HEK293 (cell line): Measurements from ENCODE around the gene MYOT.

ENCODE experiments used
- KLF16 ChIP-seq: fragments of 450-650 bp; formaldehyde crosslinking; IDR thresholded peaks from 2 replicates; pipeline ENCODE4 v1.5.1; 2017; ENCODE audit warnings: missing biosample characterization, missing genetic modification characterization
- PRDM1 ChIP-seq: fragments of 450-650 bp; formaldehyde crosslinking; IDR thresholded peaks from 2 replicates; pipeline ENCODE4; 2016; ENCODE audit warnings: missing biosample characterization, missing genetic modification characterization
- PRDM10 ChIP-seq: fragments of 450-650 bp; formaldehyde crosslinking; IDR thresholded peaks from 2 replicates; pipeline ENCODE4 v1.5.1; 2016; ENCODE audit warnings: missing biosample characterization, missing genetic modification characterization
- SALL2 ChIP-seq: fragments of 450-650 bp; formaldehyde crosslinking; IDR thresholded peaks from 2 replicates; pipeline ENCODE4 v1.5.0; 2017; ENCODE audit warnings: missing biosample characterization, mild to moderate bottlenecking, missing genetic modification characterization, borderline replicate concordance
- SP3 ChIP-seq: fragments of 450-650 bp; formaldehyde crosslinking; IDR thresholded peaks from 2 replicates; pipeline ENCODE4 v1.5.1; 2016; ENCODE audit warnings: missing biosample characterization, missing genetic modification characterization
- ZBTB17 ChIP-seq: fragments of 450-650 bp; formaldehyde crosslinking; IDR thresholded peaks from 2 replicates; pipeline ENCODE4 v1.5.1; 2016; ENCODE audit warnings: missing biosample characterization, missing genetic modification characterization
- ZBTB20 ChIP-seq: fragments of 450-650 bp; formaldehyde crosslinking; IDR thresholded peaks from 2 replicates; pipeline ENCODE4 v1.5.1; 2016; ENCODE audit warnings: missing biosample characterization, missing genetic modification characterization
- ZBTB8A ChIP-seq: fragments of 450-650 bp; formaldehyde crosslinking; IDR thresholded peaks from 2 replicates; pipeline ENCODE4 v1.5.1; 2016; ENCODE audit warnings: missing biosample characterization, missing genetic modification characterization
- ZIC2 ChIP-seq: fragments of 450-650 bp; formaldehyde crosslinking; IDR thresholded peaks from 2 replicates; pipeline ENCODE4 v1.5.1; 2016; ENCODE audit warnings: missing biosample characterization, missing genetic modification characterization
- ZNF2 ChIP-seq: fragments of 450-650 bp; formaldehyde crosslinking; IDR thresholded peaks from 2 replicates; pipeline ENCODE4 v1.5.1; 2016; ENCODE audit warnings: missing biosample characterization, missing genetic modification characterization
- ZNF239 ChIP-seq: fragments of 450-650 bp; formaldehyde crosslinking; IDR thresholded peaks from 2 replicates; pipeline ENCODE4 v1.5.1; 2016; ENCODE audit warnings: missing biosample characterization, missing genetic modification characterization
- ZNF248 ChIP-seq: fragments of 450-650 bp; formaldehyde crosslinking; IDR thresholded peaks from 2 replicates; pipeline ENCODE4 v1.5.1; 2017; ENCODE audit warnings: missing biosample characterization, missing genetic modification characterization
- ZNF391 ChIP-seq: fragments of 450-650 bp; formaldehyde crosslinking; IDR thresholded peaks from 2 replicates; pipeline ENCODE4 v1.5.1; 2016; ENCODE audit warnings: low read depth, missing biosample characterization, missing genetic modification characterization, borderline replicate concordance
- ZNF394 ChIP-seq: fragments of 450-650 bp; formaldehyde crosslinking; IDR thresholded peaks from 2 replicates; pipeline ENCODE4 v1.5.1; 2016; ENCODE audit warnings: missing biosample characterization, missing genetic modification characterization, mild to moderate bottlenecking, moderate library complexity, borderline replicate concordance
- ZNF404 ChIP-seq: fragments of 450-650 bp; formaldehyde crosslinking; IDR thresholded peaks from 2 replicates; pipeline ENCODE4 v1.5.1; 2017; ENCODE audit warnings: missing biosample characterization, missing genetic modification characterization
- ZNF433 ChIP-seq: fragments of 450-650 bp; formaldehyde crosslinking; IDR thresholded peaks from 2 replicates; pipeline ENCODE4 v1.5.1; 2016; ENCODE audit warnings: missing biosample characterization, missing genetic modification characterization, low read depth
- ZNF501 ChIP-seq: fragments of 450-650 bp; formaldehyde crosslinking; IDR thresholded peaks from 2 replicates; pipeline ENCODE4 v1.5.1; 2016; ENCODE audit warnings: missing biosample characterization, missing genetic modification characterization
- ZNF518A ChIP-seq: fragments of 450-650 bp; formaldehyde crosslinking; conservative IDR thresholded peaks from 2 replicates; pipeline ENCODE4 v1.5.1; 2016; ENCODE audit warnings: low read depth, missing biosample characterization, missing genetic modification characterization
- ZNF521 ChIP-seq: fragments of 450-650 bp; formaldehyde crosslinking; IDR thresholded peaks from 2 replicates; pipeline ENCODE4 v1.5.1; 2017; ENCODE audit warnings: missing biosample characterization, mild to moderate bottlenecking, missing genetic modification characterization
- ZNF544 ChIP-seq: fragments of 450-650 bp; formaldehyde crosslinking; IDR thresholded peaks from 2 replicates; pipeline ENCODE4 v1.5.0; 2017; ENCODE audit warnings: missing biosample characterization, missing genetic modification characterization
- ZNF600 ChIP-seq: fragments of 450-650 bp; formaldehyde crosslinking; IDR thresholded peaks from 2 replicates; pipeline ENCODE4 v1.5.1; 2016; ENCODE audit warnings: missing biosample characterization, missing genetic modification characterization
- ZNF624 ChIP-seq: fragments of 450-650 bp; formaldehyde crosslinking; IDR thresholded peaks from 2 replicates; pipeline ENCODE4 v1.5.1; 2017; ENCODE audit warnings: missing biosample characterization, missing genetic modification characterization
- ZNF639 ChIP-seq: fragments of 450-650 bp; formaldehyde crosslinking; IDR thresholded peaks from 2 replicates; pipeline ENCODE4 v1.5.1; 2016; ENCODE audit warnings: missing biosample characterization, missing genetic modification characterization
- ZSCAN16 ChIP-seq: fragments of 450-650 bp; formaldehyde crosslinking; IDR thresholded peaks from 2 replicates; pipeline ENCODE4 v1.5.1; 2016; ENCODE audit warnings: missing biosample characterization, missing genetic modification characterization
- TF ChIP-seq, protein P1 (sequence below): fragments of 450-650 bp; formaldehyde crosslinking; IDR thresholded peaks from 2 replicates; pipeline ENCODE4 v1.5.1; 2016; ENCODE audit warnings: missing biosample characterization, missing genetic modification characterization
- TF ChIP-seq, protein P2 (sequence below): fragments of 450-650 bp; formaldehyde crosslinking; optimal IDR thresholded peaks from 2 replicates; pipeline ENCODE3; 2016; ENCODE audit warnings: missing biosample characterization, mild to moderate bottlenecking, missing genetic modification characterization

The MYOT gene

DNA sequence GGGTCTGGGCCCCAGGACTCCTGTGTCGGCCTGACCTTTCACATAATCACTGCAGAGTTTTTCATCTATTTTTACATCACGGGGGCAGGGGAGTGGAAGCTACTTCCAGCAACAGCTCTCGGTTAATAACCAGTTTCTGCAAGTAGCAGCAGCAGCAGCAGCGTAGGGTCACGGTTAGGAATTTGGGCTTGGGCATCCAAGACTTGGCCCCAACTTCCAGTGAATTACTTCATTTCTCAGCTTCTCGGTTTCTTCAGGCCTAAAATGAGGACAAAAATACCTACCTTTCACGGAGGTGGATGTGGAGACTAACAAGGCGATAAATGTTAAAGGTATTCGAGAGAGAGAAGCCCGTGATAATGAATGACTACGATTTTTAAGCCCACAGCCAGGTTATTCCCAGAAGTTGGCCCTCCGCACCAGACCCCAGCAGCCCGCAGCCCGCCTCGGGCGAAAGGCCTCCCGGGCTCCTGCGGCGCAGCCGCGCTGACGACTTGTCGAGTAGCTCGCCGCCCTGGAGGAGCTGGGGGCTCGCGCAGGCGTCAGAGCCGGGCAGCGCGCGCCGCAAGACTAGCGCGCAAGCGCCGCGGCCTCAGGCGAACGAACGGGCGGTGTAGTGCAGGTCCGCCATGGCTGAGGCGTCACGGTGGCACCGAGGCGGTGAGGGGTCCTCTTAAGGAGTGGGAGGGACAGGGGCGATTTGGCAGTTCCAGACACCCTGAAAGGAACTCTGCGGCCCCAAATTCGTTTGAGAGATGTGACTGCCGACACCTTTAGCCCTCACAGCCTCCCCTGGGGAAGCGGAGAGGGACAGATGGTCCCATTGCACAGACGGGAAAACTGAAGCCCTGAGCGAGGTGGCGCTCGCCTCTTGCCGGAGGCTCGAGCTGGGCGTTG lies 21.5 kb downstream of the MYOT start, which contains the start of gene PKD2L2 (continued):
- TF ChIP-seq ZNF624 (tag by site-specific recombination) (0 out of 2 replicates have a peak, but pooled peaks have one; percentile 67), KLF16 (tag by site-specific recombination) (0 out of 2 replicates have a peak, but pooled peaks have one; percentile 34), ZNF544 (tag by site-specific recombination) (no peak), ZNF433 (no peak), ZBTB17 (tag by site-specific recombination) (peak; percentile 32), ZBTB8A (tag by site-specific recombination) (peak; percentile 94), ZNF518A (no peak), ZIC2 (tag by site-specific recombination) (no peak), ZBTB20 (tag by site-specific recombination) (peak; percentile 99), PRDM10 (tag by site-specific recombination) (no peak), SALL2 (no peak), ZNF501 (tag by site-specific recombination) (peak; percentile 62; the same call in 1 of the 2 replicates), SP3 (tag by site-specific recombination) (no peak), ZNF239 (0 out of 2 replicates have a peak, but pooled peaks have one; percentile 32), ZNF248 (tag by site-specific recombination) (no peak), ZSCAN16 (no peak), ZNF521 (tag by site-specific recombination) (no peak), ZNF600 (tag by site-specific recombination) (peak; percentile 88), ZNF404 (0 out of 2 replicates have a peak, but pooled peaks have one; percentile 12), PRDM1 (tag by site-specific recombination) (no peak), ZNF639 (tag by site-specific recombination) (no peak), ZNF394 (tag by site-specific recombination) (peak; percentile 100), ZNF391 (no peak), ZNF2 (tag by site-specific recombination) (peak; percentile 19)
- TF ChIP-seq, protein P1, sequence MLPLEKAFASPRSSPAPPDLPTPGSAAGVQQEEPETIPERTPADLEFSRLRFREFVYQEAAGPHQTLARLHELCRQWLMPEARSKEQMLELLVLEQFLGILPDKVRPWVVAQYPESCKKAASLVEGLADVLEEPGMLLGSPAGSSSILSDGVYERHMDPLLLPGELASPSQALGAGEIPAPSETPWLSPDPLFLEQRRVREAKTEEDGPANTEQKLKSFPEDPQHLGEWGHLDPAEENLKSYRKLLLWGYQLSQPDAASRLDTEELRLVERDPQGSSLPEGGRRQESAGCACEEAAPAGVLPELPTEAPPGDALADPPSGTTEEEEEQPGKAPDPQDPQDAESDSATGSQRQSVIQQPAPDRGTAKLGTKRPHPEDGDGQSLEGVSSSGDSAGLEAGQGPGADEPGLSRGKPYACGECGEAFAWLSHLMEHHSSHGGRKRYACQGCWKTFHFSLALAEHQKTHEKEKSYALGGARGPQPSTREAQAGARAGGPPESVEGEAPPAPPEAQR = no peak
- TF ChIP-seq, protein P2, sequence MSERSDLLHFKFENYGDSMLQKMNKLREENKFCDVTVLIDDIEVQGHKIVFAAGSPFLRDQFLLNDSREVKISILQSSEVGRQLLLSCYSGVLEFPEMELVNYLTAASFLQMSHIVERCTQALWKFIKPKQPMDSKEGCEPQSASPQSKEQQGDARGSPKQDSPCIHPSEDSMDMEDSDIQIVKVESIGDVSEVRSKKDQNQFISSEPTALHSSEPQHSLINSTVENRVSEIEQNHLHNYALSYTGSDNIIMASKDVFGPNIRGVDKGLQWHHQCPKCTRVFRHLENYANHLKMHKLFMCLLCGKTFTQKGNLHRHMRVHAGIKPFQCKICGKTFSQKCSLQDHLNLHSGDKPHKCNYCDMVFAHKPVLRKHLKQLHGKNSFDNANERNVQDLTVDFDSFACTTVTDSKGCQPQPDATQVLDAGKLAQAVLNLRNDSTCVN (tag by site-specific recombination) = peak; percentile 95
